Activated CD4-positive, alpha-beta T cell treated with anti-CD3 and anti-CD28 coated beads for 4 hours (primary cell): ENCODE results near the gene RNF225.
A peak's percentile ranks its signal among the peaks of the same experiment; 100 is the strongest.
"Not testable (repeated sequence)": the region's sequence is repeated elsewhere in the genome, so short reads cannot be mapped to it uniquely, and the experiment has no call there.

ENCODE experiments used
- DNase-seq, 2 donors: peaks; one replicate each; pipeline ENCODE4 v3.0.0-alpha.2; 2020

RNF225 gene

DNA sequence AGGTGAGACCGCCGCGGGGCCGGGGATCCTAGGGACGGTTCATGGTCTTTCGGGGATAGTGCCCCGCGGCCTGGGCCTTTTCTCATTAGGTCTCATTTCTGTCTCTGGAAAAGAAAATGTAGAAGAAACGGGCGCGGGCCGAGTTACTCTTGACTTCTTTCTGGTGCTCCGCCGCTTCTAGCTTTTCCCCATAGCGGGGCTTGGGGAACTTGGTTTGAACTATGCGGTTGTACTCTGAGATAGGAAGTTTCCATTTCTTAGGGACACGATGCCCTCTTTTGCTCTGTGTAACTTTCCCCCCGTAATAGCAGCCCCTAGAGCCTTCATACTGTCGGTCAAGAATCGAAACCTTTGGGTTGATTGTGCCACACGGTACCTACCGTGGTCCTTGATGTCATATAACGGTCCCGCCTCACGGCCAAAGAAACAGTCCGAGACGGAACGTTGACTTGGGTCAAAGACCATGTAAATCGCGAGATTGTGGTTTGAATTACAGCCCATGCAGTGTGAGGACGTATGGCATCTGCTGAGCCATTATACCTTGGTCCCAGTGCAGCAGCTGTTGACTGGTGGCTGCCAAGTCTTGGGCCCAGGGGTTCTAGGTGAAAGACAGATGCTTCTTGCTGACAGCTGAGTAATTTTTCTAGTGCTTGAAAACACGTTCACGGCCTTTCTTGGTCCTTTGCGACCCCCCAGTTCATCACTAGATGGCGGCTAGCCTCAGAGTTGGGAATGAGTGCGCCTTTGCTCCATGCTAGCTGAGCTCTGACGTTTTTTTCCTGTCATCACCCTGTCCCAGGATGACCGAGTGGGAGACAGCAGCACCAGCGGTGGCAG, 7.9 kb upstream of the RNF225 start:
- DNase-seq: no peak

DNA sequence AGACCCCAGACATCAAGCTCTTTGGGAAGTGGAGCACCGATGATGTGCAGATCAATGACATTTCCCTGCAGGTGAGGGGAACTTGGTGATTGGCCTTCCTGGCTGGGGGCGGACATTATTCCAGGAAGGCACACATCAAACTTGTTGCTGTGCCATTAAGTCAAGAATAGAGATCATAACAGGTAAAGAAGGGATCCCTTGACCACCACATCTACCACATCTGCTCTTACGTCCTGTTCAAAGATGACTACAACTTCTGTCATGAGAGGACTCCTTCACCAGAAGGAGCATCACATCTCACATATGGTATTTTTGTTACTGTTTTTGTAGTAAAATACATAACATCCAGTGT, 7.3 kb upstream of the RNF225 start:
- no peak for DNase-seq

DNA sequence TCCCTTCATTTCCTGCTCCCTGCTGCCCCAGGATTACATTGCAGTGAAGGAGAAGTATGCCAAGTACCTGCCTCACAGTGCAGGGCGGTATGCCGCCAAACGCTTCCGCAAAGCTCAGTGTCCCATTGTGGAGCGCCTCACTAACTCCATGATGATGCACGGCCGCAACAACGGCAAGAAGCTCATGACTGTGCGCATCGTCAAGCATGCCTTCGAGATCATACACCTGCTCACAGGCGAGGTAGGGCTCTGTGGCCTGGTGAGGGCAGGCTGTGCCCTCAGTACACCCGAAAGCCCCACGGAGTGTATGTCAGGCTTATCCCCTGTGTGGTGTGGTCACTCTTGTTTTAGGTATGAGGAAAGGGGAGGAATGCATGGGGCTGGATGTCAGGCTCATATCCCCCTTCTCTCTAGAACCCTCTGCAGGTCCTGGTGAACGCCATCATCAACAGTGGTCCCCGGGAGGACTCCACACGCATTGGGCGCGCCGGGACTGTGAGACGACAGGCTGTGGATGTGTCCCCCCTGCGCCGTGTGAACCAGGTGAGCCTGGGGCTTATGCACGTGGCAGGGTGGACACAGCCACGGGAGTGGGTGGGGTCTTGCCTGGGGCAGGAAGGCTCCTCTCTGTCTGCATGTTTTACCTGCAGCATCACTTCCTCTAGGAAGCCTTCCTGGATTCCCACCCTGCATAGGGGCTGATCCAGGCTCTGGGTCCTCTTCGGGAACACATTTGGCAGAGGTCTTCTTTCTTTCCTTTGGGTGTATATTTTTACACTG, 2.3 kb upstream of the RNF225 start:
- DNase-seq: no peak

DNA sequence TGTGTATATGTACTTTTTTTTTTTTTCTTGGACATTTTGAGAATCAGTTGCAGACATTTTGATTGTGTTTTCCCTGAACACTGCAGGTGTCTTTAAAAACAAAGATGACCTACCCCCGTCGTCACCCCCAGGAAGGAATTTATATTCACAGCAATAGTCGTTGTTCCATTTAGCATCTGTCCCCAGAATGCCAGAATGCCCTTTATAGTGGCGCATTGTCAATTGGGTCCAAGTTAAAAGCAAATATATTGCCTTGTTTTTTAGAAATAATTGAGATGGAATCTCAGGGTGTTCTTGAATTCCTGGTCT, 1.8 kb upstream of the RNF225 start:
- DNase-seq: no peak

DNA sequence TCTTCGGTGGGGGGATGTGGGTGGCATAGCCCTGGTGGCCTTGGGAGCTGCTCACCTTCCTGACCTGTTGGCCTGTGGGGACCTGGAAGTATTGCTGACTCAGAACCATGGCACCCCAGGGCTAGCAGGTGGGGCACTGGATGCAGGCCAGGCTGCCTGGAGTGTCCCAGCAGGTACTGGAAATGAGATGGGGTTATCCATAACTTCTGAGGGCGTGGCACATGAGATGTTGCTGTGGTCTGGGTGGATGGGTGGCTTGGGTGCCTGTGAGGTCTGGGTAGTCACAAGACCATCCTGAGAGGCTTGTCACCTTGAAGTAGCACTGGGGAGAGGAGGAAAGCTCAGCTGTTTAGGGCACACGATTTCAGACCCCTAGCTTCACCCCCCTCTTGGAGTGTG, 636 bp upstream of the RNF225 start:
- no peak for DNase-seq

DNA sequence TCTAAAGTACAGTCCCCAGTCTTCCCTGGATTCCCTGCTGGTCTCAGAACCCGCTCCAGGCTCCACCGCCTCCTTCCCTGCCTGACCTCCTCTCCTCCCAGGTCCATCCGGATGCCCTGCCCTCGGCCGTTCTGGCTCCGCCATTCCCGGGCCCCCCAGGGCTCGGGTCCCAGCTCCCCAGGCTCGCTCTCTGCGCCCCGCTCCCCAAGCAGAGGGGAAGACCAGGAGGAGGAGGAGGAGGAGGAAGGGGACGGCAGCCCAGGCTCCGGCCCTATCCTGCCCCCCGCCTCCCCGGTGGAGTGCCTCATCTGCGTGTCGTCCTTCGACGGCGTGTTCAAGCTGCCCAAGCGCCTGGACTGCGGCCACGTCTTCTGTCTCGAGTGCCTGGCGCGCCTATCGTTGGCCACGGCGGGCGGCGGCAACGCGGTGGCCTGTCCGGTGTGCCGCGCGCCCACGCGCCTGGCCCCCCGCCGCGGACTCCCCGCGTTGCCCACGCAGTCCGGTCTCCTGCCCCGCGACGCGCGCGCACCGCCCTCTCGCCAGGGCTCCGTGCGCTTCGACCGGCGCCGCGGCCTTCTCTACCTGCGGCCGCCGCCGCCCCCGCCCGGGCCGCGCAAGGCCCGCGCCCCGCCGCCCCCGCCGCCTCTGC, 647 bp downstream of the RNF225 start:
- DNase-seq: no peak

DNA sequence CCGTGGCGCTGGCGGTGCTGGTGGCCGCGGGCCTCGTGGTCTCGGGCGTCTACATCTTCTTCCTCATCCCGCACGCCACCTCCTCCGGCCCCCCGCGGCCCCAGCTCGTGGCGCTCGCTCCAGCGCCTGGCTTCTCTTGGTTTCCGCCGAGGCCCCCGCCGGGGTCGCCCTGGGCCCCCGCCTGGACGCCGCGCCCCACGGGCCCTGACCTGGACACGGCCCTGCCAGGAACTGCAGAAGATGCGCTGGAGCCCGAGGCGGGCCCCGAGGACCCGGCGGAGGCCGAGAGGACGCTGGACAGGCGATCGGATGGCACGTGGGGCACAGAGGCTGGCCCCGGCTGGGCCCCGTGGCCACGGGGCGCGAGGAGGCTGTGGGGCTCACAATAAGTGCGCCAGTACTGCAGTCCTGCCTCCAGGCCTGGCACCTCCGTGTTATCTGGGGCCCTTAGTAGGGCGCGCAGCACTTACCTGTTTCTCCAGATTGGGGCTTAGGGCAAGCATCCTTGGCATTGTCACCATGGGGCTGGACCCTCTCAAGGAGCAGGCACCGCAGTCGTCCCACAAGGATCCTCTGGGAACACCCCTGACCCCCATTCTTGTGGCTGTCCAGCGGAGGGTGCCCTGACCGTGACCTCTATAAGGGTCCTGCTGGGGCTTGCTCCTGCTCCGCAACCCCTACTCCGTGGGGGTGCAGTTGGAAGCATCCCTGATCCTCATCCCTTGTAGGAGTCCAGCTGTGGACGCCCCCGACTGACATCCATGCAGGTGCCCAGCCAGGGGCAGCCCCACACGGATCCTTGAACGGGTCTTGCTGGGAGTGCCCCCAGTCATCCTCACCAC, 1.5 kb downstream of the RNF225 start:
- DNase-seq: no peak

DNA sequence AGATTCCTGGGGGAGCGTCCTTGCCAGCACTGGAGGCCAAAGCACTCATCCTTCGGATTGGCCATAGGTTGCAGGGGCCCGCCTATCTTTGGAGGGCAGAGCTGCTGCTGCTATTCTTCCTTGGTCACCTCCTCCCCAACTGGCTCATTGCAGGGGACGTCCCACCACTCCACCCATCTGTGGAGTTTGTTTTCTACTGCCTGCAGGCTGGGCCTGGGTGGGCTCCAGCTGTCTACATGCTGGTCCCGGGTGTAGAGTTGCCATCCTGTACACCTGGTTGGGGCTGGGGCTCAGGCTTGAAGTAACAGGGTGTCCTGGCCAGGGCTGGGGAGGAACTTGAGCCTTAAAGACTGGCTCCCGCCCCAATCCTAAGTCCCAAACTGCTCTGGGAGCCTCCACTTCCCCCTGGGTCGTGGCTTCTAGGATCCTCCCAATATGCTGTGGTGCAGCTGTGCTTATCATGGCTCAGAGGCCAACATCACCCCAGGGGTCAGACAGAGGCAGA, 2.1 kb downstream of the RNF225 start:
- no peak for DNase-seq

DNA sequence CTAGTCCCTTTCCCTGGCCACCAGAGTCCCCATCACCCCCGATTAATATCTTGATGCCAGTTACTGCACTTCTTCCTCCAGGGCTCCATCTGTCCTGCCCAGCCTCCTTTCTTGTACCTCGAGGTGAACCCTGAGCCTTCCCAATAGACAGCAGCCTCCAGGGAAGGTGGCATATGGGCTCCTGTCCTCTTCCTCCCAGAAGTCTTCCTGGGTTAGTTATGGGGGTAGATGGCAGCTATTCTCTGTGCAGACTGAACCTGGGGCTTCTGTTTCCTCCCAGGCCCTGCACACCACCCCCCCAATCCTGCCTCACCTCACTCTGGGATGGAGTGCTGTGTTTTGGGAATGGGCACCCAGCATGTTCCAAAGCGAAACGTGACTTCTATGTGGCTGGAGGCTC, 2.6 kb downstream of the RNF225 start:
- no peak for DNase-seq

DNA sequence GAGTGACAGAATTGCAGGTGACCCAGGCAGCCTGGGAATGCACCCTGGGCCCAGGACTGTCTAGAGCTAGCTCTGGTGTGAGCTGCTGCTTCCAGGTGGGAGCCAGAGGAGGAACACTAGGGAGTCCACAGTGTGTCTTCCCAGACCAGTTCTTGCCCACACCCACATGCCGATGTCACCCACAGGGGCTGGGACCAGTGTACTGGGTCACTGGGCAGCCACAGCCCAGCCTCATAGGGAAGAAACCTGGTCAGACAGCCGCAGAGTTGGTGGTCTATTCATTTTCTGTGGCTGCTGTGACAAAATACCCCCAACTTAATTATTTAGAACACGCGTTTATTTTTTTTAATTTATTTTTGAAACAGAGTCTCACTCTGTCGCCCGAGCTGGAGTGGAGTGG, 3.1 kb downstream of the RNF225 start:
- no peak for DNase-seq

DNA sequence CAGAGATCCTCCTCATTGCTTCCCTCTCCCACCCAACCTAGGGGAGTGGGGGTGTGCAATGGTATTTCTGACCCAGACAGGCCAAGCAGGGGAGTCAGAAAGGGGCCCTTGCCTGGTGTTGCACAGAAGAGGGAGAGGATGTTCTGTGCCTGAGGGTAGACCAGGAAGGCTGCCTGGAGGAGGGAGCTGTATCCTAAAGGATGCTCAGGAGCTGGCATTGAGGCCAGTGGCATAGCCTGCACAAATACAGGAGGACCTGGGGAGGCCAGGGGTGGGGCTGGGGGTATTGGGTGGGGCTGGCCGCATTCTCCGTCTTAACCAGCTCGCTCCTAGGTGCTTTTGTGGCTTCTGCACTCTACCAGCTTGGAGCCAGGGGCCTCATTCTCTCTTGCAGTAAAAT, 4.4 kb downstream of the RNF225 start:
- DNase-seq: no peak

DNA sequence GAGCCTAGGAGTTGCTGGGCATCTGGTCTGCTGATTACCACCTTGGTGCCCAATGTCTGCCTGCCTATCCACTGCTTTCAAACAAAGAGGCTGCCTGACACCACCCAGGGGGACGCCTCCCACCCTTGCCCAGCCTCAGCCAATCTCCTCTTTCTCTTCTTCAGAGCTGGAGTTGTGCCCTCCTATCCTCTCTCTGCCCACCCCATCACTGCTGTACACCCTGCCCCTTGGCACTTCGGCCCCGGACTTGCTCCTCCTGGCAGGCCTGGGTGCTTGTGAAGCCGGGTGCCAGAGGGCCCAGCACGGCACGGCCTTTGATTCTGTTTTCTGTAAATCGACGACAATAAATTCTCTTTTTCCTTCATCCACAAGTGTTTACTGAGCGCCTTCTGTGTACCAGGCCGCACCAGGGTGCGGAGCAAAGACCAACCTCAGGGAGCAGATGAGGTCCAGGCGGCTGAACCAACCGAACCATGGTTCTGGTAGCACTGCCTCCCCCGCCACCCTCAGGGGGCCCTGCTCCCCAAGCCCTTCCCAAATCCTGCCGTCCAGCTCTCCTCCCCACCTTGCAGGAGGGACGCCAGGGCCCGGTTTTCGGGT, 5.0 kb downstream of the RNF225 start:
- DNase-seq: no peak

DNA sequence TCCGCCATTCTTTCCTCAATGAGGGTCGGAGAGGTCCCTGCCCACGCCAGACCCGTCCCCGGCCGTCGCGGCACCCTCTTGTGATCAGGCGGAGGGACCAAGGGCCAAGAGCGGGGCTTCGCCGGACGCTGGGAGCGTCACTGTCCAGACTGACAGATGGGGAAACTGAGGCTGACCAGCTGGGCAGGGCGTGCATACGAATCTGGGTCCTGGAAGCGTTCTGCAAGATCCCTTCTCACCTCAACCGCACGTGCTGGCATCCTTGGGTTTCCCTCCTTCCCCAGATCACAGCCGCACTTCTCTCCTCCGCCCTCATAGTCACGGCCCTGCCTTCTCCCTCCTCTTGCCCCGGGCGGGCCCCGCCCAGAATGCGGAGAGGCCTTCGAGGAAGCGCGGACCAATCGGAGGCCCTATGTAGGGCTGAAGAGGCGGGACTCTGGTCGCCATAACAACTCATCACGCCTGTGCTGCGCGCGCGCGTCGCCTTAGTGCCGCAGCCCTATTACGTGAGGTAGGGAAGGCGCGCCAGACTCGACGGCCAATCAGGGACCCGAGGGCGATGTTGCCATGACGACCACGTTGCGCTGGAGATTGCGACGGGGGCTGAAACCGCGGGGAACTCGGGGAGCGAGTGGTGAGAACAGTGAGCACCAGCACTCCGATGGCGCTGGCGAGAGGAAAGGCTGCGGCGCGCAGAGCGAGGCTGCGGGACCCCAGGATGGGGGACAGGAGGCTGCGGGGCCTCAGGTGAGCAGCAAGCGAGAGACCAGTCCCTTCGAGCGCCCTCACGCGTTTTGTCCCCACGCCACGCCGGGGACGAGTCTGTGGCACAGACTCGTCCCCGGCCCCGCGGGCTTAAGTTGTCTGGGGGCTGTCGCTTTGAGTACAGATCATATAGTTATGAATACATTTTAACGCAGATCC, 5.7 kb downstream of the RNF225 start:
- DNase-seq: peak; percentile 99 to 100

DNA sequence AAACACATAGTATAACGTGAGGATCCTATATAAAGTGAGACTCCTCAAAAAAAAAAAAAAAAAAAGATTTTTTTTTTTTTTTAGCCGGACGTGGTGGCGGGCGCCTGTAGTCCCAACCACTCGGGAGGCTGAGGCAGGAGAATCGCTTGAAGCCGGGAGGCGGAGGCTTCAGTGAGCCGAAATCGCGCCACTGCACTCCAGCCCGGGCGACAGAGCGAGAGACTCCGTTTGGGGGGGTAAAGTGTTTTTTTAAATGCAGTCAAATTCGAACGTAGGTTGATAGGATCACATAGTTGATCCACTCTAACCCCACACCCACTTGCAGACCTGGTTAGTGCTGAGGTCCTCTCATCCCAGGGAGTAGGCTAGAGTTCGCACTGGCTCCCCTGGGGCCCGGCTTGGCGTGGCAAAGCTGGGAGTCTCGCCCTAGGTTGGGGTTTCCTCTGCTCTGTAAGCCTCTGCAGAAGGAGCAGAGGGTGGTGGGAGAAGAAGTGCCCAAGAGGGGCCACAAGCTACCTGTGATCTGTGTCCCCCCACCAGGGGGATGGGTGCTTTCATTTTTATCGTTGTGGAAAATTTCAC, 6.5 kb downstream of the RNF225 start:
- DNase-seq: no peak

DNA sequence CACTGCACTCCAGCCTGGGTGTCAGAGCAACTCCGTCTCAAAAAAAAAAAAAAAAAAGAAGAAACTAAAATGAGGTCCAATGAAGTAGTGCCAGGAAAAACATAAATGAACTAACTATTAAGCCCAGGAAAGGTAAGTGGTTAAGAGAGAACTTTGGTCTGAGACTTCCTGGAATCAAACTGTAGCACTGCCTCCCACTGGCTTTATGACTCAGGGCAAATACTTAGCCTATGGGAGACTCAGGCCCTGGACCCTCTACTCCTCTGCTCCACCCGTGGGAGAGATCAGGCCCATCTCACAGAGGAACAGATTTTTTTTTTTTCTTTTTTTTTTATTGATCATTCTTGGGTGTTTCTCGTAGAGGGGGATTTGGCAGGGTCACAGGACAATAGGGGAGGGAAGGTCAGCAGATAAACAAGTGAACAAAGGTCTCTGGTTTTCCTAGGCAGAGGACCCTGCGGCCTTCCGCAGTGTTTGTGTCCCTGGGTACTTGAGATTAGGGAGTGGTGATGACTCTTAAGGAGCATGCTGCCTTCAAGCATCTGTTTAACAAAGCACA, 8.5 kb downstream of the RNF225 start:
- not testable (repeated sequence) for DNase-seq

DNA sequence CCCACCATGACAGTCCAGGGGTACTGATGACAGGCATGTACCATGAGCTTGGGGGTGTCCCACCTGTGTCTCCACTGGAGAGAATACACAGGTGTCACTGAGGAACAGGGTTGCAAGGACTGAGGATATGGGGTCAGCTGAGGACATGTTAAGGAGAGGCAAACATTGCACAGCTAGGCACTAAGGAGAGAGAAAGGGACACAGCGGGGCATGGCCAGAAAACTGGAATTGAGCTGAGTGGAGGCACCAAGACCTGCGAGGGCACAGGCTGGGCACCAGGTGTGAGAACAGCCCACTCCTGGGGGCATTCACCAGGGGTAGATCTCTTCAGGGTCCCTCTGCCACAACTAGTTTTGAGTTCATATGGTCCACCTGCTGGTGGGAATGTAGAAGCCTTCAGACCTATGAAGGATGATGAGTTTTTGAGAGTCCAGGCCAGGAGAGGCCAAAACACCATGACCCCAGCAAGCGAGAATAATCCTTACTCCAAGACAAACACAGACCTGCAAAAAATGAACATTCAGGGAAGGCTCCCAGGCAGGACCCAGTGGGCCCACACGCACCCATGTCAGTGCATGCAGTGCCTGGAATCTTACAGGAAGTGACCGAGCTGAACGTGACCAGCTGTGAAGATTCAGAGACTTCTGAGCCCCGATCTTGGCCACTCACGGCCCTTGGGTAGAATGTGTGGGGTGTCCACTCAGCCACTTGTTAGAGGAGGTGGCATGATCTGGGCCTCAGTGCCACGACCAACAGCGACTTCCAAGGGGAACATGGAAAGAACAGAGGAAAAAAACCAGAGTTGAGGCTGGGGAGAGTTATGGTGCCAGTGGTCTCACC, 11.6 kb downstream of the RNF225 start:
- no peak for DNase-seq

DNA sequence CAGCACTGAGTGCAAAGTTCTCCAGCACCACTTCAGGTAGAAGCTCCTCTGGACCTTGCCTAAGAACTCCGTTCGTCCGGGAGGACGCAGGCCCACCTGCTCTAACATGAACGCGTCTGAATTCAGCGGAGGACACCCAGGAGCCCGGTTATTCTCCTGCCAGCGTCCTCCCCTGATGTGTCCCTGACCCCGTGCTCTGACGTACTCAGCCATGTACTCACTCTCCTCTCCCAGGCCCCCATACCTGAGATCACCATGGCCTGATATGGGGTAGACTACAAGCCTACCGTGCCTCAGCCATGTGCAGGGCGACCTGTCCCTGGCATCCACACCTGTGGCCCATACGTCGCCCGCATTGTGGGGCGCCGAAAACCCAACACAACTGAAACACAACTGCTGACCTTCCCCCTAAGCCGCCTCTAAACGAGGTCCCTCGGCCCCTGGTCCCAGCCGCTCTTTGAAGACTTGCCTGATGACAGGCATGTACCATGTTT, 12.2 kb downstream of the RNF225 start:
- DNase-seq: no peak

DNA sequence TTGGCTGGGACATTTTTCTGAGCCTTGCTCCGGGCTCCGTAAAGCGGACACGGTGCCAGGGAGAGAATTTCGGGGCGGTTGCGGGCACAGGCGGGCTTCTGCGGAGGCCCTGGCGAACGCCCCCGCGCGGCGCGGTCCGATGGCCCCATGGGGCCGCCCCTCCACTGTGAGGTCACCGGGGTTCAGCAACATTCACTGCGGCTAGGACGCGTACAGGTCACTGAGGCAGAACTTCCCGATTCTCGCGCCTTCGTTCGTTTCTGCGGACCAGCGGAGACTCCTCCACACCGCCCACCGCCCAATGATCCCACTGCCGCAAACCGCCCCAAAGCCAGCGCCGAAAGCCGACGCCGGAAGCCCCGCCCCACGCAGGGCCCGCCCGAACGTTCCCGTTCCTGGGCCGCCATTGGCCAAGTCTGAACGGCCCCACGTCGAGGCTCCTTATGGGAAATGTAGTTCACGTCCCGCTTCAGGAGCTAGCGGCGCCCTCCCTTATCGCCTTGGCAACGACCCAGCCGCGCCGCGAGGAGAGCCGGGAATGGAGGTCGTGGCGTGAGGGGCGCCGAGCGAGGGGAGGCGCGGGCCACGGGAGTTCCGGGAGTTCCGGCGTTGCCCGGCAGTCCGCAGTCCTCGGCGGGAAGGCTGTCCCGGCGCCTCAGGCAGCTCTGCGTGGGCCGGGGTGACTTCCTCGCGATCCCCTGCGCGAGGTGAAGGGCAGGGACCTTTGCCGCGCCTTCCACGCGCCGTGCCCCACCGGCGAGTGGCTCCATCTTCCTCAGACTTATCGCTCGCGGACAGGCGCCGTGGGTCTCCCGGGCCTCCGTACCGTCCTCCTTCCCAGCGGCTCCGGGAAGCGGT, 12.9 kb downstream of the RNF225 start, which contains the start of gene ZNF584:
Gene ZNF584, plus strand, starts transcription at position 498 of the 858 bp plus-strand sequence. CDS start 499 bp downstream, outside the sequence.
- DNase-seq: peak; percentile 94
